Measurements from ENCODE around the gene ERI3.

ERI3 gene

DNA sequence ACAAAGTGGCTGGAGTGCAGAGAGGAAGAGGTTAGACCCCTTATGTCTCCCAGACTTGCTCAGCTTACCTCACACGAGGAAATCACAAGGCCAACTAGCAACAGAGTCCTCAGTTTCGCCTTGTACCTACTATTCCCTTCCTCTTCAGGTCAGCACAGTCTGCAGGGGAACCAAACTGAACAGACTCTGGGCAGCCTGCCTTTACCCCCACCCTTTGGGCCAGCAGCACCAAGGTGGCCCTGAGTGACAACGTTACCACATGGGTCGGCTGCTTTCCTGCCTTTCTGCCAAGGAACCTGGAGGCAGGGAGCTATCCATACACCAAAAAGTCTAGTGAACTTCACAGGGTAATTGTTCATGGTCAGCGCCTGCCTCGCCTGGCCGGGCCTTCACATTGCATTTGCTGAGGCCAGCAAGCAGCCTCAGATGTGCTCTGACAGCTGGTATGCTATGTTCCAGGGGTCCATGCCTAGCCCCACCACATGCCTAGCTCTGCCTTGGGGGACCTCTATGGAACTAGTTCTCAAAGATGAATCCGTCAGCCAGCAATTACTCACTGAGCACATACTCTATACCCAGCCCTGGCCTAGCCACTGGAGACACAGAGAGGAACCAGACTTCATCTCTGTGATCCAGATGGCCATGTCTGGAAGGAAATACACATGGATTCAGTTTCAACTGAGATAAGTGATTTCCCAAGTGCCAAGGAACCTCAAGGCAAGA, 72.2 kb downstream of the ERI3 start:
- DNase-seq (no peak), ATAC-seq (ENCODE audit: insufficient read depth, low read depth) (no peak)
- no peak overlapping the region for H3K4me3 ChIP-seq (ENCODE audit: low read depth in 1 of 2, low read length in 2 of 2)
- no peak overlapping the region for H3K4me2 ChIP-seq (ENCODE audit: insufficient read depth, low read length)
- H3K79me2 ChIP-seq (ENCODE audit: insufficient read depth, low read length): no peaks in the 10 kb centered on the region
- no peaks in the 10 kb centered on the region for H4K20me1 ChIP-seq (ENCODE audit: insufficient read depth, low read length)
- H2AFZ ChIP-seq (ENCODE audit: low read depth, low read length): no peak overlapping the region
- no peaks in the 10 kb centered on the region for H3K27me3 ChIP-seq (ENCODE audit: insufficient read depth, low read length, poor library complexity)
- H3K36me3 ChIP-seq (ENCODE audit: insufficient read depth, low read length): peaks cover 40% of the 10 kb centered on the region
- H3K9ac ChIP-seq (ENCODE audit: low read depth, low read length): no peak overlapping the region
- no peaks in the 10 kb centered on the region for H3K9me3 ChIP-seq (ENCODE audit: insufficient read depth, low read length, severe bottlenecking)
- H3K27ac ChIP-seq (ENCODE audit: low read length): no peak overlapping the region
- no peaks in the 10 kb centered on the region for H3K4me1 ChIP-seq (ENCODE audit: insufficient read depth, low read length)
- TF ChIP-seq, protein P1, sequence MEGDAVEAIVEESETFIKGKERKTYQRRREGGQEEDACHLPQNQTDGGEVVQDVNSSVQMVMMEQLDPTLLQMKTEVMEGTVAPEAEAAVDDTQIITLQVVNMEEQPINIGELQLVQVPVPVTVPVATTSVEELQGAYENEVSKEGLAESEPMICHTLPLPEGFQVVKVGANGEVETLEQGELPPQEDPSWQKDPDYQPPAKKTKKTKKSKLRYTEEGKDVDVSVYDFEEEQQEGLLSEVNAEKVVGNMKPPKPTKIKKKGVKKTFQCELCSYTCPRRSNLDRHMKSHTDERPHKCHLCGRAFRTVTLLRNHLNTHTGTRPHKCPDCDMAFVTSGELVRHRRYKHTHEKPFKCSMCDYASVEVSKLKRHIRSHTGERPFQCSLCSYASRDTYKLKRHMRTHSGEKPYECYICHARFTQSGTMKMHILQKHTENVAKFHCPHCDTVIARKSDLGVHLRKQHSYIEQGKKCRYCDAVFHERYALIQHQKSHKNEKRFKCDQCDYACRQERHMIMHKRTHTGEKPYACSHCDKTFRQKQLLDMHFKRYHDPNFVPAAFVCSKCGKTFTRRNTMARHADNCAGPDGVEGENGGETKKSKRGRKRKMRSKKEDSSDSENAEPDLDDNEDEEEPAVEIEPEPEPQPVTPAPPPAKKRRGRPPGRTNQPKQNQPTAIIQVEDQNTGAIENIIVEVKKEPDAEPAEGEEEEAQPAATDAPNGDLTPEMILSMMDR (IDR thresholded peaks at IDR 0.05; ENCODE audit: borderline replicate concordance, extremely low read depth, low read length, poor library complexity, severe bottlenecking): no peak
- no peak for TF ChIP-seq EZH2 (IDR thresholded peaks at IDR 0.05; ENCODE audit: borderline replicate concordance, low read depth, low read length, severe bottlenecking)

DNA sequence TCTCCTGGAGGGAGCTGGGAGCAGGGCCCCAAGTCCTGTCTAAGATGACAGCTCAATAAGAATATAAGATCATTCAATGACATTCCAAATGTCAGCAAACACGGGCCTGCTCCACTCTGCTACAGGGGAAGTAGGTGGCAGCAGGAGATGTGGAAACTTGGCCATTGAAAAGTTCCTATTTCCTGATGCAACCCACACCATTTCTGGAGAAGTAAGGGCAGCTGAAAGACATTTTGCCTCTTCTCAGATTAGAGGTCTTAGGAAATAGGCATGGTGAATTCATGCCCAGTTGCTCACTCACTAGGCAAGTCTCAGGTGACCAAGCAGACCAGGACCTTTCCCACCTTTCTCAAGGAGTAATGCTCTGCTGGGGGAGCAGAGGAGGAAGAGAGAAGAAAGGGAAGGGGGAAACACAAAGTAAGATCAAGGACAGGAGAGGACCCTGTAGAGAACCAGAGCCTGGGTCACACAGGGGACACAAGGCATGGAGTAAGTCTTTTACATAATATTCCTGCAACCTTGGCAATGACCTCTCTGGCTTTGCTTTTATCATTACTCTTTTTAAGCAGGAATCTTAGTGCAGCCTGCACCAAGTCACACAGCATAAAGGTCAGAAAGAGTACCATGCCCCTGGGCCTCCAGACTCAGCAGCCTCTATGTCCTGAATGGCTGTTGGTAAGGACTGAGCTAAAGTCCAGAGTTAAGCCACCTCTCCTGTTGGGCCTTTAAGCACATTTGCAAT, 72.9 kb downstream of the ERI3 start:
- no peak overlapping the region for H3K9ac ChIP-seq (ENCODE audit: low read depth, low read length)
- TF ChIP-seq, protein P1 (IDR thresholded peaks at IDR 0.05; ENCODE audit: borderline replicate concordance, extremely low read depth, low read length, poor library complexity, severe bottlenecking): no peak
- no peak for TF ChIP-seq EZH2 (IDR thresholded peaks at IDR 0.05; ENCODE audit: borderline replicate concordance, low read depth, low read length, severe bottlenecking)

DNA sequence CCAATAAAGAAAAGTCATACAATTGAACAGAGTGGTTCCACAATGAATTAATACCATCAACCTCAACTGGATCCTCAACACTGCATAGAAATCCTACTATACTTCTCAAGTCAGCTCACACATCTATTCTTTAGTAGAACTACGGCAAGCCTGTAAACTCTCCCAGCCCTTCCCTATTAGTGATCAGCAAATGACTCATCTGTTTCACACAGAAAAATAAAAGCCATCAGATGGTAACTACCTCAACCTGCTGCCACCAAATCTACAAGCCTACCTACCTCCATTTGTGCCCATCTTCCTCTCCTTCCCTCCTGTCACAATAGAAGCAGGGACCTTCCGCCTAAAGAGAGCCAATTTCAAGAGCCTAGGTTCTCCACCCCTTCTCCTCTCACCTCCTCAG, 78.2 kb downstream of the ERI3 start:
- DNase-seq (no peak), ATAC-seq (ENCODE audit: insufficient read depth, low read depth) (no peak)
- no peak for TF ChIP-seq EZH2 (IDR thresholded peaks at IDR 0.05; ENCODE audit: borderline replicate concordance, low read depth, low read length, severe bottlenecking)
- TF ChIP-seq, protein P1 (IDR thresholded peaks at IDR 0.05; ENCODE audit: borderline replicate concordance, extremely low read depth, low read length, poor library complexity, severe bottlenecking): no peak
- H3K9ac ChIP-seq (ENCODE audit: low read depth, low read length): no peak overlapping the region
- H3K4me1 ChIP-seq (ENCODE audit: insufficient read depth, low read length): no peaks in the 10 kb centered on the region
- H3K4me2 ChIP-seq (ENCODE audit: insufficient read depth, low read length): no peak overlapping the region
- no peaks in the 10 kb centered on the region for H3K79me2 ChIP-seq (ENCODE audit: insufficient read depth, low read length)
- no peaks in the 10 kb centered on the region for H3K9me3 ChIP-seq (ENCODE audit: insufficient read depth, low read length, severe bottlenecking)
- peaks cover 6% of the 10 kb centered on the region; the same call in 1 of the 2 replicates for H4K20me1 ChIP-seq (ENCODE audit: insufficient read depth, low read length)
- H3K27me3 ChIP-seq (ENCODE audit: insufficient read depth, low read length, poor library complexity): no peaks in the 10 kb centered on the region
- H2AFZ ChIP-seq (ENCODE audit: low read depth, low read length): no peak overlapping the region
- no peak overlapping the region for H3K27ac ChIP-seq (ENCODE audit: low read length)
- no peak overlapping the region for H3K4me3 ChIP-seq (ENCODE audit: low read depth in 1 of 2, low read length in 2 of 2)
- peaks cover 11% of the 10 kb centered on the region; the same call in 1 of the 2 replicates for H3K36me3 ChIP-seq (ENCODE audit: insufficient read depth, low read length)

More for the DNA sequence above, 72.9 kb downstream of the ERI3 start:
- Histone ChIP-seq H3K4me3 (ENCODE audit: low read depth in 1 of 2, low read length in 2 of 2) (no peak overlapping the region), H3K4me1 (ENCODE audit: insufficient read depth, low read length) (no peaks in the 10 kb centered on the region), H4K20me1 (ENCODE audit: insufficient read depth, low read length) (no peaks in the 10 kb centered on the region), H3K79me2 (ENCODE audit: insufficient read depth, low read length) (no peaks in the 10 kb centered on the region), H3K27me3 (ENCODE audit: insufficient read depth, low read length, poor library complexity) (no peaks in the 10 kb centered on the region), H3K9me3 (ENCODE audit: insufficient read depth, low read length, severe bottlenecking) (no peaks in the 10 kb centered on the region), H3K36me3 (ENCODE audit: insufficient read depth, low read length) (peaks cover 38% of the 10 kb centered on the region), H3K4me2 (ENCODE audit: insufficient read depth, low read length) (no peak overlapping the region), H2AFZ (ENCODE audit: low read depth, low read length) (no peak overlapping the region), H3K27ac (ENCODE audit: low read length) (no peak overlapping the region)
- no peak for DNase-seq
- no peak for ATAC-seq (ENCODE audit: insufficient read depth, low read depth)

Measured in DND-41 (cell line).